Measurements from ENCODE around the gene EIF4G3. TPM values are rescaled to one million over a fixed set of nuclear protein-coding genes. Genes with fewer than 3 reads are reported as not detected.

EIF4G3 gene
- total and polyA plus RNA-seq, 2 of the 8 experiments (the other 6 are each of a cell fraction or from before 2014, with no cell fraction given) = 47.5 to 66.6 TPM

DNA sequence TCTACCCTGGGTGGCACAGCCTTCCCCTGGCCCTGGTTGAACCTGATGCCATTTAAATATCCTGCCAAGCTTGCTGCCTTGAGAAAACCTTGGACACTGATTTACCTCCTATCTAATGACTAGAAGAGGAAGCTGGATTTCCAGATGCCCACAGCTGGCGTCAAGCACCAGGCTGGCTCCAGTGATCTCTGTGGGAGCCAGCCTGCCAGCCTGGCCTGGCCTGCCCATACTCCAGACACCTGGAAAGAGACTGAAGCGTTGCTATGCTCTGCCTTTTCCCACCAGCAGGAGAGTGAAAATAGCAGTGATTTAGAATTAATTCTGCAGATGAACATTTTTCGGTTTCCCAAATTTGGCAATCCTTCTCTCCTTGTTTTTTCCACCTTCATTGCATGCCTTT lies 11.5 kb upstream of the EIF4G3 start:
- Histone ChIP-seq H2AK5ac (ENCODE audit: low read depth, low read length) (no peak overlapping the region), H2BK5ac (ENCODE audit: low read depth, low read length) (no peak overlapping the region), H3K4me3 (ENCODE audit: extremely low read depth in 1 of 4, insufficient read depth in 2 of 4, low read depth in 3 of 4, low read length in 4 of 4) (no peak overlapping the region), H4K20me1 (replicated peaks in 1 of 2; ENCODE audit: control insufficient read depth in 1 of 2, insufficient read depth in 2 of 2, low read length in 2 of 2) (peaks cover 2 to 8% of the 10 kb centered on the region in 2 experiments), H2BK12ac (ENCODE audit: low read depth, low read length) (no peak overlapping the region), H2BK15ac (ENCODE audit: low read length) (no peak overlapping the region), H3K36me3 (ENCODE audit: control insufficient read depth in 2 of 4, insufficient read depth in 4 of 4, low read length in 3 of 4) (no peaks in the 10 kb centered on the region), H3K9ac (replicated peaks in 1 of 4; ENCODE audit: extremely low read depth in 1 of 4, low read depth in 3 of 4, low read length in 3 of 4) (no peak overlapping the region), H3K4me1 (replicated peaks in 1 of 4; ENCODE audit: control insufficient read depth in 3 of 4, insufficient read depth in 4 of 4, low read length in 3 of 4) (no peaks in the 10 kb centered on the region), H4K91ac (replicated peaks; ENCODE audit: insufficient read length, low read length) (no peak overlapping the region), H3K27me3 (replicated peaks in 1 of 4; ENCODE audit: control insufficient read depth in 3 of 4, extremely low read depth in 1 of 4, insufficient read depth in 3 of 4, low read length in 3 of 4) (peaks cover 57 to 83% (median 80%) of the 10 kb centered on the region in 4 experiments), H3K4me2 (ENCODE audit: insufficient read depth in 1 of 2, low read depth in 2 of 2, low read length in 2 of 2) (no peak overlapping the region), H3K79me1 (ENCODE audit: low read depth, low read length) (no peaks in the 10 kb centered on the region), H2BK20ac (ENCODE audit: low read length) (no peak overlapping the region), H3K23ac (ENCODE audit: insufficient read length) (no peak overlapping the region), H4K5ac (ENCODE audit: insufficient read length, low read depth, low read length) (no peak overlapping the region), H2AFZ (ENCODE audit: low read length) (no peak overlapping the region), H3K27ac (ENCODE audit: low read depth, low read length) (no peak overlapping the region), H3K56ac (replicated peaks; ENCODE audit: insufficient read length, low read depth, low read length) (no peak overlapping the region), H3K18ac (ENCODE audit: extremely low read depth, low read length) (no peak overlapping the region), H3K14ac (ENCODE audit: insufficient read length) (no peak overlapping the region), H3K23me2 (ENCODE audit: low read depth, low read length) (no peaks in the 10 kb centered on the region), H2BK120ac (replicated peaks; ENCODE audit: low read depth, low read length) (no peak overlapping the region), H4K8ac (ENCODE audit: extremely low read depth, insufficient read depth, low read length) (no peak overlapping the region), H3K9me3 (ENCODE audit: insufficient read depth in 2 of 2, low read depth in 1 of 2, low read length in 1 of 2) (no peaks in the 10 kb centered on the region), H3K79me2 (ENCODE audit: control insufficient read depth in 1 of 2, insufficient read depth in 2 of 2, low read length in 2 of 2) (no peaks in the 10 kb centered on the region), H3K4ac (replicated peaks; ENCODE audit: insufficient read length, low read depth, low read length) (no peak overlapping the region)
- CTCF ChIA-PET (ENCODE audit: partially characterized antibody) = interaction anchor here (0.7 to 4.6 kb wide), 4 partner anchors 10 to 38 kb away, joined by 3 to 15 read pairs (median 6); no protein-coding TSS in a partner anchor
- DNase-seq (ENCODE audit: low read depth in 1 of 2, low spot score in 2 of 2) (no peak), FAIRE-seq (no peak)
- POLR2A ChIA-PET (ENCODE audit: partially characterized antibody) = interaction anchor here (1.5 kb wide), 1 partner anchor 11 kb away, joined by 7 read pairs; no protein-coding TSS in a partner anchor
- WGBS, 2 experiments (ENCODE audit: extremely low coverage in 1 of 2, insufficient coverage in 1 of 2, insufficient read length in 1 of 2, insufficient replicate concordance in 2 of 2, low coverage in 1 of 2, low lambda C conversion rate in 2 of 2, missing lambda C conversion rate in 1 of 2) = 83% methylated on average over 3 of the region's 3 CpGs; no CpG with 5 or more reads in 1 of the 2 experiments
- TF ChIP-seq KDM5A (IDR thresholded peaks at IDR 0.05; ENCODE audit: low read length) = no peak
- TF ChIP-seq SP4 (IDR thresholded peaks at IDR 0.05; ENCODE audit: low read length) = no peak
- TF ChIP-seq, protein P1, sequence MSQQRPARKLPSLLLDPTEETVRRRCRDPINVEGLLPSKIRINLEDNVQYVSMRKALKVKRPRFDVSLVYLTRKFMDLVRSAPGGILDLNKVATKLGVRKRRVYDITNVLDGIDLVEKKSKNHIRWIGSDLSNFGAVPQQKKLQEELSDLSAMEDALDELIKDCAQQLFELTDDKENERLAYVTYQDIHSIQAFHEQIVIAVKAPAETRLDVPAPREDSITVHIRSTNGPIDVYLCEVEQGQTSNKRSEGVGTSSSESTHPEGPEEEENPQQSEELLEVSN (IDR thresholded peaks at IDR 0.05) = no peak
- TF ChIP-seq JUND (IDR thresholded peaks at IDR 0.05; ENCODE audit: low read length) = no peak
- TF ChIP-seq HDAC2 (IDR thresholded peaks at IDR 0.05; ENCODE audit: borderline replicate concordance in 1 of 2, low read depth in 2 of 2, low read length in 2 of 2) = no peak
- TF ChIP-seq, protein P2, sequence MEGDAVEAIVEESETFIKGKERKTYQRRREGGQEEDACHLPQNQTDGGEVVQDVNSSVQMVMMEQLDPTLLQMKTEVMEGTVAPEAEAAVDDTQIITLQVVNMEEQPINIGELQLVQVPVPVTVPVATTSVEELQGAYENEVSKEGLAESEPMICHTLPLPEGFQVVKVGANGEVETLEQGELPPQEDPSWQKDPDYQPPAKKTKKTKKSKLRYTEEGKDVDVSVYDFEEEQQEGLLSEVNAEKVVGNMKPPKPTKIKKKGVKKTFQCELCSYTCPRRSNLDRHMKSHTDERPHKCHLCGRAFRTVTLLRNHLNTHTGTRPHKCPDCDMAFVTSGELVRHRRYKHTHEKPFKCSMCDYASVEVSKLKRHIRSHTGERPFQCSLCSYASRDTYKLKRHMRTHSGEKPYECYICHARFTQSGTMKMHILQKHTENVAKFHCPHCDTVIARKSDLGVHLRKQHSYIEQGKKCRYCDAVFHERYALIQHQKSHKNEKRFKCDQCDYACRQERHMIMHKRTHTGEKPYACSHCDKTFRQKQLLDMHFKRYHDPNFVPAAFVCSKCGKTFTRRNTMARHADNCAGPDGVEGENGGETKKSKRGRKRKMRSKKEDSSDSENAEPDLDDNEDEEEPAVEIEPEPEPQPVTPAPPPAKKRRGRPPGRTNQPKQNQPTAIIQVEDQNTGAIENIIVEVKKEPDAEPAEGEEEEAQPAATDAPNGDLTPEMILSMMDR (IDR thresholded peaks at IDR 0.05; ENCODE audit: control extremely low read depth in 1 of 3, insufficient read depth in 1 of 3, low read depth in 1 of 3, low read length in 3 of 3) = no peak
- no peak for TF ChIP-seq CBX8 (IDR thresholded peaks at IDR 0.05; ENCODE audit: borderline replicate concordance, low read depth, low read length)
- TF ChIP-seq GTF2F1 (IDR thresholded peaks at IDR 0.05; ENCODE audit: borderline replicate concordance, low read depth, low read length) = no peak
- TF ChIP-seq TAF7 (optimal IDR thresholded peaks at IDR 0.05; ENCODE audit: borderline replicate concordance, low read depth, low read length) = no peak
- TF ChIP-seq POLR2AphosphoS5 (IDR thresholded peaks at IDR 0.05; ENCODE audit: low read depth, low read length) = no peak
- no peak for TF ChIP-seq TBP (IDR thresholded peaks at IDR 0.05; ENCODE audit: low read depth, low read length)
